ENCODE results near the gene F2RL3.

F2RL3 gene

GRCh38 chr19:16875584-16876555 is 12.9 kb upstream of the F2RL3 start:
- no peak overlapping the region for H3K4me3 ChIP-seq (ENCODE audit: low read depth in 1 of 2, low read length in 2 of 2)
- no peaks in the 10 kb centered on the region for H3K9me3 ChIP-seq (ENCODE audit: control insufficient read depth in 1 of 2, low read length in 2 of 2)
- no peak overlapping the region for H3K27ac ChIP-seq (ENCODE audit: low read length)
- H3K4me1 ChIP-seq (ENCODE audit: control insufficient read depth in 1 of 2, insufficient read depth in 2 of 2, low read length in 2 of 2): no peaks in the 10 kb centered on the region
- no peaks in the 10 kb centered on the region for H3K27me3 ChIP-seq (ENCODE audit: low read depth, low read length)
- H3K36me3 ChIP-seq (ENCODE audit: control insufficient read depth in 1 of 2, insufficient read depth in 2 of 2, low read length in 2 of 2): peaks cover 21 to 76% of the 10 kb centered on the region in 2 donors

- H3K9me3 ChIP-seq (ENCODE audit: control insufficient read depth in 1 of 2, low read length in 2 of 2): peaks cover 0 to 6% of the 10 kb centered on the region in 2 donors
- H3K4me3 ChIP-seq (ENCODE audit: low read depth in 1 of 2, low read length in 2 of 2): no peak overlapping the region
- H3K27ac ChIP-seq (ENCODE audit: low read length): no peak overlapping the region
- peaks cover 10 to 67% of the 10 kb centered on the region in 2 donors for H3K36me3 ChIP-seq (ENCODE audit: control insufficient read depth in 1 of 2, insufficient read depth in 2 of 2, low read length in 2 of 2)
- H3K4me1 ChIP-seq (ENCODE audit: control insufficient read depth in 1 of 2, insufficient read depth in 2 of 2, low read length in 2 of 2): no peaks in the 10 kb centered on the region
- no peaks in the 10 kb centered on the region for H3K27me3 ChIP-seq (ENCODE audit: low read depth, low read length)
Observed at GRCh38 chr19:16876904-16877361, 11.9 kb upstream of the F2RL3 start.

- no peaks in the 10 kb centered on the region for H3K27me3 ChIP-seq (ENCODE audit: low read depth, low read length)
- H3K4me1 ChIP-seq (ENCODE audit: control insufficient read depth in 1 of 2, insufficient read depth in 2 of 2, low read length in 2 of 2): no peaks in the 10 kb centered on the region
- H3K9me3 ChIP-seq (ENCODE audit: control insufficient read depth in 1 of 2, low read length in 2 of 2): peaks cover 0 to 13% of the 10 kb centered on the region in 2 donors
- peaks cover 8 to 60% of the 10 kb centered on the region in 2 donors for H3K36me3 ChIP-seq (ENCODE audit: control insufficient read depth in 1 of 2, insufficient read depth in 2 of 2, low read length in 2 of 2)
- H3K27ac ChIP-seq (ENCODE audit: low read length): no peak overlapping the region
- H3K4me3 ChIP-seq (ENCODE audit: low read depth in 1 of 2, low read length in 2 of 2): no peak overlapping the region
Observed at GRCh38 chr19:16877581-16877980, 11.2 kb upstream of the F2RL3 start.

- Histone ChIP-seq H3K27me3 (ENCODE audit: low read depth, low read length) (no peaks in the 10 kb centered on the region), H3K27ac (ENCODE audit: low read length) (no peak overlapping the region), H3K36me3 (ENCODE audit: control insufficient read depth in 1 of 2, insufficient read depth in 2 of 2, low read length in 2 of 2) (peaks cover 8 to 53% of the 10 kb centered on the region in 2 donors), H3K4me1 (ENCODE audit: control insufficient read depth in 1 of 2, insufficient read depth in 2 of 2, low read length in 2 of 2) (no peaks in the 10 kb centered on the region), H3K4me3 (ENCODE audit: low read depth in 1 of 2, low read length in 2 of 2) (no peak overlapping the region), H3K9me3 (ENCODE audit: control insufficient read depth in 1 of 2, low read length in 2 of 2) (peaks cover 0 to 16% of the 10 kb centered on the region in 2 donors)
Observed at GRCh38 chr19:16878181-16878965, 10.4 kb upstream of the F2RL3 start.

GRCh38 chr19:16880884-16881554 is 7.8 kb upstream of the F2RL3 start:
- Histone ChIP-seq H3K4me3 (ENCODE audit: low read depth in 1 of 2, low read length in 2 of 2) (no peak overlapping the region), H3K9me3 (ENCODE audit: control insufficient read depth in 1 of 2, low read length in 2 of 2) (peaks cover 0 to 16% of the 10 kb centered on the region in 2 donors), H3K36me3 (ENCODE audit: control insufficient read depth in 1 of 2, insufficient read depth in 2 of 2, low read length in 2 of 2) (peaks cover 8 to 49% of the 10 kb centered on the region in 2 donors), H3K27ac (ENCODE audit: low read length) (no peak overlapping the region), H3K27me3 (ENCODE audit: low read depth, low read length) (no peaks in the 10 kb centered on the region), H3K4me1 (ENCODE audit: control insufficient read depth in 1 of 2, insufficient read depth in 2 of 2, low read length in 2 of 2) (no peaks in the 10 kb centered on the region)

GRCh38 chr19:16882146-16882545 is 6.7 kb upstream of the F2RL3 start:
- Histone ChIP-seq H3K4me3 (ENCODE audit: low read depth in 1 of 2, low read length in 2 of 2) (no peak overlapping the region), H3K27ac (ENCODE audit: low read length) (no peak overlapping the region), H3K36me3 (ENCODE audit: control insufficient read depth in 1 of 2, insufficient read depth in 2 of 2, low read length in 2 of 2) (peaks cover 8 to 38% of the 10 kb centered on the region in 2 donors), H3K9me3 (ENCODE audit: control insufficient read depth in 1 of 2, low read length in 2 of 2) (peaks cover 0 to 16% of the 10 kb centered on the region in 2 donors), H3K27me3 (ENCODE audit: low read depth, low read length) (no peaks in the 10 kb centered on the region), H3K4me1 (ENCODE audit: control insufficient read depth in 1 of 2, insufficient read depth in 2 of 2, low read length in 2 of 2) (no peaks in the 10 kb centered on the region)

- H3K36me3 ChIP-seq (ENCODE audit: control insufficient read depth in 1 of 2, insufficient read depth in 2 of 2, low read length in 2 of 2): peaks cover 8 to 24% of the 10 kb centered on the region in 2 donors
- no peaks in the 10 kb centered on the region for H3K27me3 ChIP-seq (ENCODE audit: low read depth, low read length)
- peaks cover 0 to 16% of the 10 kb centered on the region in 2 donors for H3K9me3 ChIP-seq (ENCODE audit: control insufficient read depth in 1 of 2, low read length in 2 of 2)
- no peak overlapping the region for H3K4me3 ChIP-seq (ENCODE audit: low read depth in 1 of 2, low read length in 2 of 2)
- H3K27ac ChIP-seq (ENCODE audit: low read length): no peak overlapping the region
- no peaks in the 10 kb centered on the region for H3K4me1 ChIP-seq (ENCODE audit: control insufficient read depth in 1 of 2, insufficient read depth in 2 of 2, low read length in 2 of 2)
Observed at GRCh38 chr19:16883522-16883921, 5.3 kb upstream of the F2RL3 start.

GRCh38 chr19:16885166-16885565 is 3.6 kb upstream of the F2RL3 start:
- Histone ChIP-seq H3K27ac (ENCODE audit: low read length) (no peak overlapping the region), H3K4me1 (ENCODE audit: control insufficient read depth in 1 of 2, insufficient read depth in 2 of 2, low read length in 2 of 2) (no peaks in the 10 kb centered on the region), H3K9me3 (ENCODE audit: control insufficient read depth in 1 of 2, low read length in 2 of 2) (peaks cover 0 to 16% of the 10 kb centered on the region in 2 donors), H3K36me3 (ENCODE audit: control insufficient read depth in 1 of 2, insufficient read depth in 2 of 2, low read length in 2 of 2) (peaks cover 0 to 8% of the 10 kb centered on the region in 2 donors), H3K27me3 (ENCODE audit: low read depth, low read length) (no peaks in the 10 kb centered on the region), H3K4me3 (ENCODE audit: low read depth in 1 of 2, low read length in 2 of 2) (no peak overlapping the region)

- Histone ChIP-seq H3K27ac (ENCODE audit: low read length) (no peak overlapping the region), H3K9me3 (ENCODE audit: control insufficient read depth in 1 of 2, low read length in 2 of 2) (peaks cover 0 to 12% of the 10 kb centered on the region in 2 donors), H3K4me1 (ENCODE audit: control insufficient read depth in 1 of 2, insufficient read depth in 2 of 2, low read length in 2 of 2) (no peaks in the 10 kb centered on the region), H3K27me3 (ENCODE audit: low read depth, low read length) (no peaks in the 10 kb centered on the region), H3K36me3 (ENCODE audit: control insufficient read depth in 1 of 2, insufficient read depth in 2 of 2, low read length in 2 of 2) (no peaks in the 10 kb centered on the region), H3K4me3 (ENCODE audit: low read depth in 1 of 2, low read length in 2 of 2) (no peak overlapping the region)
Observed at GRCh38 chr19:16886305-16886880, 2.4 kb upstream of the F2RL3 start.

- peaks cover 0 to 3% of the 10 kb centered on the region in 2 donors for H3K9me3 ChIP-seq (ENCODE audit: control insufficient read depth in 1 of 2, low read length in 2 of 2)
Observed at GRCh38 chr19:16887353-16888265, 1.2 kb upstream of the F2RL3 start.

More at GRCh38 chr19:16887353-16888265, 1.2 kb upstream of the F2RL3 start:
- no peak overlapping the region for H3K27ac ChIP-seq (ENCODE audit: low read length)
- H3K4me3 ChIP-seq (ENCODE audit: low read depth in 1 of 2, low read length in 2 of 2): no peak overlapping the region
- no peaks in the 10 kb centered on the region for H3K4me1 ChIP-seq (ENCODE audit: control insufficient read depth in 1 of 2, insufficient read depth in 2 of 2, low read length in 2 of 2)
- H3K36me3 ChIP-seq (ENCODE audit: control insufficient read depth in 1 of 2, insufficient read depth in 2 of 2, low read length in 2 of 2): no peaks in the 10 kb centered on the region
- H3K27me3 ChIP-seq (ENCODE audit: low read depth, low read length): no peaks in the 10 kb centered on the region
